Measurements from ENCODE around the gene BRD4.
"Not testable (repeated sequence)": the region's sequence is repeated elsewhere in the genome, so short reads cannot be mapped to it uniquely, and the experiment has no call there.

The BRD4 gene

GRCh38 chr19:15360015-15360414 lies 27.7 kb upstream of the BRD4 start:
- DNase-seq (ENCODE audit: low read depth) = not testable (repeated sequence)

- no peak for DNase-seq (ENCODE audit: low read depth)
Measured at GRCh38 chr19:15358918-15359317, 26.6 kb upstream of the BRD4 start.

- DNase-seq (ENCODE audit: low read depth) = no peak
Measured at GRCh38 chr19:15357906-15358305, 25.6 kb upstream of the BRD4 start.

GRCh38 chr19:15354566-15355296 lies 22.4 kb upstream of the BRD4 start:
- no peak for DNase-seq (ENCODE audit: low read depth)

GRCh38 chr19:15353908-15354307 lies 21.6 kb upstream of the BRD4 start:
- DNase-seq (ENCODE audit: low read depth) = no peak

GRCh38 chr19:15352535-15352934 lies 20.2 kb upstream of the BRD4 start:
- DNase-seq (ENCODE audit: low read depth) = not testable (repeated sequence)

GRCh38 chr19:15341328-15341727 lies 9.0 kb upstream of the BRD4 start:
- DNase-seq (ENCODE audit: low read depth) = not testable (repeated sequence)

GRCh38 chr19:15340086-15340485 lies 7.7 kb upstream of the BRD4 start:
- DNase-seq (ENCODE audit: low read depth) = no peak

- no peak for DNase-seq (ENCODE audit: low read depth)
Measured at GRCh38 chr19:15337202-15337601, 4.9 kb upstream of the BRD4 start.

- not testable (repeated sequence) for DNase-seq (ENCODE audit: low read depth)
Measured at GRCh38 chr19:15335992-15336391, 3.7 kb upstream of the BRD4 start.

- DNase-seq (ENCODE audit: low read depth) = peak; percentile 27
Measured at GRCh38 chr19:15331419-15332310, 674 bp downstream of the BRD4 start.

GRCh38 chr19:15330801-15331418 lies 1.4 kb downstream of the BRD4 start:
- DNase-seq (ENCODE audit: low read depth) = peak; percentile 12

GRCh38 chr19:15328312-15328711 lies 4.0 kb downstream of the BRD4 start:
- DNase-seq (ENCODE audit: low read depth) = no peak

- no peak for DNase-seq (ENCODE audit: low read depth)
Measured at GRCh38 chr19:15324791-15325519, 7.4 kb downstream of the BRD4 start.

- no peak for DNase-seq (ENCODE audit: low read depth)
Measured at GRCh38 chr19:15323496-15324235, 8.7 kb downstream of the BRD4 start.

GRCh38 chr19:15321739-15322138 lies 10.6 kb downstream of the BRD4 start:
- DNase-seq (ENCODE audit: low read depth) = no peak

- DNase-seq (ENCODE audit: low read depth) = no peak
Measured at GRCh38 chr19:15320116-15320515, 12.2 kb downstream of the BRD4 start.

- DNase-seq (ENCODE audit: low read depth) = no peak
Measured at GRCh38 chr19:15318241-15318691, 14.1 kb downstream of the BRD4 start.

GRCh38 chr19:15317392-15318071 lies 14.8 kb downstream of the BRD4 start:
- no peak for DNase-seq (ENCODE audit: low read depth)

GRCh38 chr19:15316498-15316897 lies 15.8 kb downstream of the BRD4 start:
- DNase-seq (ENCODE audit: low read depth) = no peak

GRCh38 chr19:15315101-15315500 lies 17.2 kb downstream of the BRD4 start:
- DNase-seq (ENCODE audit: low read depth) = no peak
